ENCODE data around the gene ATOH8.
A peak's percentile ranks its signal among the peaks of the same experiment; 100 is the strongest.

The ATOH8 gene

GRCh38 chr2:85770369-85770768 lies 16.6 kb downstream of the ATOH8 start:
- no peak for DNase-seq (ENCODE audit: low read depth)
- no peak for TF ChIP-seq CTCF (IDR thresholded peaks at IDR 0.05; ENCODE audit: low read depth, low read length, missing control alignments)
- in situ Hi-C loops (cut with HindIII; ENCODE audit: low sequenced_read_pairs), result no loop called here
- no peak overlapping the region for H3K4me3 ChIP-seq (ENCODE audit: low read depth, low read length)

- no peak overlapping the region for H3K4me3 ChIP-seq (ENCODE audit: low read depth, low read length)
- DNase-seq (ENCODE audit: low read depth), result no peak
- no peak for TF ChIP-seq CTCF (IDR thresholded peaks at IDR 0.05; ENCODE audit: low read depth, low read length, missing control alignments)
- in situ Hi-C loops (cut with HindIII; ENCODE audit: low sequenced_read_pairs), result no loop called here
Observed at GRCh38 chr2:85770786-85771409, 17.1 kb downstream of the ATOH8 start.

- in situ Hi-C loops (cut with HindIII; ENCODE audit: low sequenced_read_pairs), result no loop called here
- H3K4me3 ChIP-seq (ENCODE audit: low read depth, low read length), result no peak overlapping the region
- no peak for TF ChIP-seq CTCF (IDR thresholded peaks at IDR 0.05; ENCODE audit: low read depth, low read length, missing control alignments)
- no peak for DNase-seq (ENCODE audit: low read depth)
Observed at GRCh38 chr2:85771486-85771885, 17.7 kb downstream of the ATOH8 start.

- in situ Hi-C loops (cut with HindIII; ENCODE audit: low sequenced_read_pairs), result no loop called here
- no peak overlapping the region for H3K4me3 ChIP-seq (ENCODE audit: low read depth, low read length)
- DNase-seq (ENCODE audit: low read depth), result peak; percentile 99
- TF ChIP-seq CTCF (IDR thresholded peaks at IDR 0.05; ENCODE audit: low read depth, low read length, missing control alignments), result peak; percentile 23
Observed at GRCh38 chr2:85772019-85772745, 18.4 kb downstream of the ATOH8 start.

GRCh38 chr2:85772841-85773491 lies 19.2 kb downstream of the ATOH8 start:
- DNase-seq (ENCODE audit: low read depth), result no peak
- in situ Hi-C loops (cut with HindIII; ENCODE audit: low sequenced_read_pairs), result no loop called here
- TF ChIP-seq CTCF (IDR thresholded peaks at IDR 0.05; ENCODE audit: low read depth, low read length, missing control alignments), result no peak
- peak overlapping the region; percentile 2 for H3K4me3 ChIP-seq (ENCODE audit: low read depth, low read length)

- H3K4me3 ChIP-seq (ENCODE audit: low read depth, low read length), result no peak overlapping the region
- no peak for TF ChIP-seq CTCF (IDR thresholded peaks at IDR 0.05; ENCODE audit: low read depth, low read length, missing control alignments)
- DNase-seq (ENCODE audit: low read depth), result no peak
- in situ Hi-C loops (cut with HindIII; ENCODE audit: low sequenced_read_pairs), result no loop called here
Observed at GRCh38 chr2:85773692-85774091, 19.9 kb downstream of the ATOH8 start.

Measured in astrocyte of the cerebellum (primary cell).